HCT116 (cell line): Measurements from ENCODE around the gene RCE1. TPM values are rescaled to one million over a fixed set of nuclear protein-coding genes. Genes with fewer than 3 reads are reported as not detected.

ENCODE experiments used
- ATAC-seq: fragments of 200-7000 bp; cut with Tn5 transposase; 2 replicates; pipeline ENCODE4 v1.9.1; 2020; ENCODE audit warnings: mild to moderate bottlenecking, moderate library complexity
- BruUV-seq: library from RNA; stranded (reverse); fragments of 400-500 nt; replicated peaks from 2 replicates; lab custom pipeline; 2021; lab: Mats Ljungman, UMichigan
- CTCF ChIA-PET: fragments of 300-600 bp; sonication (Branson Sonifier 250); formaldehyde crosslinking; loops from one replicate; lab custom pipeline; 2021; ENCODE audit warnings: antibody characterized with exemption; lab: Charles Lee
- POLR2A ChIA-PET: fragments of 300-600, 350-600 bp; sonication (Branson Sonifier 250); formaldehyde crosslinking; loops from one replicate; lab custom pipeline; 2021; ENCODE audit warnings: antibody characterized with exemption; lab: Charles Lee
- RAD21 ChIA-PET, 2 experiments: fragments of 300-600 bp; sonication (Branson Sonifier 250); formaldehyde crosslinking; loops; one replicate each; lab custom pipeline; 2023; ENCODE audit warnings: low total read pairs in 2 of 2; ENCODE audit not compliant: uncharacterized antibody in 2 of 2, unreplicated experiment in 2 of 2, low non-redundant PET in 1 of 2; lab: Charles Lee
- DNase-seq: peaks from one replicate; pipeline ENCODE4 v3.0.0-alpha.2; 2010; ENCODE audit warnings: low read depth, low spot score
- H2AFZ ChIP-seq: fragments of 200-600 bp; shearing (Covaris generic), sonication (generic); 2 replicates; pipeline ENCODE4 v1.6.1; 2017; ENCODE audit warnings: low read depth, mixed run types, mixed read lengths, antibody characterized with exemption, low read length; ENCODE audit not compliant: poor library complexity, severe bottlenecking
- H3K27ac ChIP-seq: 2 replicates; pipeline ENCODE4 v1.5.1; 2012; ENCODE audit warnings: low read depth, low read length
- H3K27me3 ChIP-seq: fragments of 200-600 bp; sonication (generic); 2 replicates; pipeline ENCODE4 v1.6.1; 2016; ENCODE audit warnings: mixed run types, low read length, mixed read lengths; ENCODE audit not compliant: insufficient read depth
- H3K36me3 ChIP-seq, 2 experiments: fragments of 200-500 bp in 1 of 2; fragments of 200-600 bp in 1 of 2; sonication (Bioruptor generic) in 1 of 2; sonication (generic) in 1 of 2; 2 replicates each; pipeline versions ENCODE4 v1.5.1 to v1.6.1; 2014 to 2016; ENCODE audit warnings: low read length in 2 of 2, inconsistent platforms in 1 of 2, mixed read lengths in 1 of 2, mixed run types in 1 of 2; ENCODE audit not compliant: insufficient read depth in 2 of 2, control insufficient read depth in 1 of 2
- H3K4me1 ChIP-seq, 2 experiments: fragments of 200-600 bp in 1 of 2; sonication (generic) in 1 of 2; 2 replicates each; pipeline versions ENCODE4 v1.5.1 to v1.6.1; 2012 to 2017; ENCODE audit warnings: low read length in 2 of 2, inconsistent platforms in 1 of 2, mild to moderate bottlenecking in 1 of 2, mixed read lengths in 1 of 2, mixed run types in 1 of 2, moderate library complexity in 1 of 2; ENCODE audit not compliant: insufficient read depth in 2 of 2, control insufficient read depth in 1 of 2
- H3K4me2 ChIP-seq: fragments of 200-600 bp; sonication (generic); 2 replicates; pipeline ENCODE4 v1.6.1; 2017; ENCODE audit warnings: mixed run types, low read length, mixed read lengths
- H3K4me3 ChIP-seq, 2 experiments: fragments of 200-600 bp in 1 of 2; sonication (generic) in 1 of 2; replicated peaks in 1 of 2; 2 replicates each; pipeline ENCODE4 v1.5.1; 2011 to 2016; ENCODE audit warnings: low read length in 2 of 2, control low read depth in 1 of 2, low read depth in 1 of 2, mild to moderate bottlenecking in 1 of 2, mixed read lengths in 1 of 2, mixed run types in 1 of 2
- H3K79me2 ChIP-seq: fragments of 200-600 bp; sonication (generic); 2 replicates; pipeline ENCODE4 v1.6.1; 2017; ENCODE audit warnings: mild to moderate bottlenecking, mixed run types, low read length, moderate library complexity, mixed read lengths; ENCODE audit not compliant: insufficient read depth
- H3K9ac ChIP-seq: fragments of 200-600 bp; sonication (generic); 2 replicates; pipeline ENCODE4 v1.6.1; 2016; ENCODE audit warnings: low read length, mixed read lengths
- H3K9me2 ChIP-seq: fragments of 200-600 bp; sonication (generic), shearing (Covaris generic); 2 replicates; pipeline ENCODE4 v1.6.1; 2017; ENCODE audit warnings: mixed run types, mild to moderate bottlenecking, moderate library complexity; ENCODE audit not compliant: insufficient read depth
- H3K9me3 ChIP-seq, 2 experiments: fragments of 200-500 bp in 1 of 2; fragments of 200-600 bp in 1 of 2; sonication (Bioruptor generic) in 1 of 2; sonication (generic) in 1 of 2; 2 replicates each; pipeline ENCODE4 v1.6.1; 2014 to 2017; ENCODE audit warnings: low read length in 2 of 2, mixed read lengths in 2 of 2, inconsistent platforms in 1 of 2, low read depth in 1 of 2, mild to moderate bottlenecking in 1 of 2, mixed run types in 1 of 2, moderate library complexity in 1 of 2; ENCODE audit not compliant: control insufficient read depth in 1 of 2, insufficient read depth in 1 of 2
- H4K20me1 ChIP-seq: fragments of 200-600 bp; sonication (generic), shearing (Covaris generic); 2 replicates; pipeline ENCODE4 v1.6.1; 2017; ENCODE audit warnings: mixed run types, mild to moderate bottlenecking, moderate library complexity; ENCODE audit not compliant: insufficient read depth
- CBX3 ChIP-seq: IDR thresholded peaks from 2 replicates; pipeline ENCODE4 v1.6.1; 2012; ENCODE audit warnings: low read depth
- CEBPB ChIP-seq: IDR thresholded peaks from 2 replicates; pipeline ENCODE4 v1.6.1; 2012; ENCODE audit warnings: low read depth
- EGR1 ChIP-seq: IDR thresholded peaks from 2 replicates; pipeline ENCODE4 v1.6.1; 2012; ENCODE audit warnings: low read depth
- ELF1 ChIP-seq: IDR thresholded peaks from 2 replicates; pipeline ENCODE4 v1.6.1; 2012; ENCODE audit warnings: low read depth, borderline replicate concordance
- EZH2 ChIP-seq: fragments of 200-600 bp; sonication (generic); IDR thresholded peaks from 2 replicates; pipeline ENCODE4 v1.6.1; 2017; ENCODE audit warnings: antibody characterized with exemption, mixed run types
- EZH2phosphoT487 ChIP-seq: fragments of 200-600 bp; IDR thresholded peaks from 2 replicates; pipeline ENCODE4 v1.6.1; 2018; ENCODE audit warnings: antibody characterized with exemption, borderline replicate concordance
- FOSL1 ChIP-seq: IDR thresholded peaks from 2 replicates; pipeline ENCODE4 v1.6.1; 2012; ENCODE audit warnings: low read depth
- JUND ChIP-seq: IDR thresholded peaks from 2 replicates; pipeline ENCODE4 v1.6.1; 2012
- RAD21 ChIP-seq: IDR thresholded peaks from 2 replicates; pipeline ENCODE4 v1.6.1; 2012; ENCODE audit warnings: low read depth, mild to moderate bottlenecking
- SIN3A ChIP-seq: IDR thresholded peaks from 2 replicates; pipeline ENCODE4 v1.6.1; 2012; ENCODE audit warnings: low read depth
- SP1 ChIP-seq: IDR thresholded peaks from 2 replicates; pipeline ENCODE4 v1.6.1; 2012; ENCODE audit warnings: low read depth
- SRF ChIP-seq: IDR thresholded peaks from 2 replicates; pipeline ENCODE4 v1.6.1; 2012; ENCODE audit warnings: low read depth
- TCF7L2 ChIP-seq: IDR thresholded peaks from 2 replicates; pipeline ENCODE4 v1.7.0; 2011; ENCODE audit warnings: borderline replicate concordance, inconsistent platforms; ENCODE audit not compliant: insufficient read depth, insufficient read length; ENCODE audit errors: extremely low read depth
- ZFX ChIP-seq: fragments of 450-650 bp; IDR thresholded peaks from 2 replicates; pipeline ENCODE4 v1.6.1; 2017
- ZNF274 ChIP-seq: fragments of 200-500 bp; sonication (Bioruptor generic); IDR thresholded peaks from 2 replicates; pipeline ENCODE4 v1.6.1; 2014; ENCODE audit warnings: mild to moderate bottlenecking, low read depth, low read length, inconsistent platforms
- intact Hi-C: fragments of 100-400 bp; cut with micrococcal nuclease; formaldehyde crosslinking; loops from 2 replicates; pipeline ENCODE4 v1.10.0; 2022
- total RNA-seq: library from RNA; stranded (reverse); gene quantifications from one replicate; pipeline ENCODE4 v1.2.1, GENCODE V29; 2021; ENCODE audit not compliant: unreplicated experiment
- TF ChIP-seq, protein P1 (sequence below): IDR thresholded peaks from 2 replicates; pipeline ENCODE4 v1.6.1; 2012
- TF ChIP-seq, protein P2 (sequence below): IDR thresholded peaks from 2 replicates; pipeline ENCODE4 v1.6.1; 2012
- TF ChIP-seq, protein P3 (sequence below): IDR thresholded peaks from 2 replicates; pipeline ENCODE4 v1.6.1; 2012; ENCODE audit warnings: low read depth
- TF ChIP-seq, protein P4 (sequence below), 3 experiments: fragments of 200-600 bp in 1 of 3; sonication (generic) in 1 of 3; IDR thresholded peaks in 2 of 3; conservative IDR thresholded peaks in 1 of 3; 2 replicates each; pipeline ENCODE4 v1.5.1; 2012 to 2017; ENCODE audit warnings: low read depth in 2 of 3, low read length in 2 of 3, antibody characterized with exemption in 1 of 3, borderline replicate concordance in 1 of 3, control low read depth in 1 of 3, mild to moderate bottlenecking in 1 of 3, mixed read lengths in 1 of 3, mixed run types in 1 of 3, moderate library complexity in 1 of 3; ENCODE audit not compliant: insufficient read depth in 1 of 3
- TF ChIP-seq, protein P5 (sequence below): IDR thresholded peaks from 2 replicates; pipeline ENCODE4 v1.6.1; 2011; ENCODE audit warnings: mild to moderate bottlenecking, low read length, moderate library complexity; ENCODE audit not compliant: insufficient replicate concordance; ENCODE audit errors: extremely low read depth

RCE1 gene
- total RNA-seq, 1 experiment from 2014 or later = 35.3 TPM

DNA sequence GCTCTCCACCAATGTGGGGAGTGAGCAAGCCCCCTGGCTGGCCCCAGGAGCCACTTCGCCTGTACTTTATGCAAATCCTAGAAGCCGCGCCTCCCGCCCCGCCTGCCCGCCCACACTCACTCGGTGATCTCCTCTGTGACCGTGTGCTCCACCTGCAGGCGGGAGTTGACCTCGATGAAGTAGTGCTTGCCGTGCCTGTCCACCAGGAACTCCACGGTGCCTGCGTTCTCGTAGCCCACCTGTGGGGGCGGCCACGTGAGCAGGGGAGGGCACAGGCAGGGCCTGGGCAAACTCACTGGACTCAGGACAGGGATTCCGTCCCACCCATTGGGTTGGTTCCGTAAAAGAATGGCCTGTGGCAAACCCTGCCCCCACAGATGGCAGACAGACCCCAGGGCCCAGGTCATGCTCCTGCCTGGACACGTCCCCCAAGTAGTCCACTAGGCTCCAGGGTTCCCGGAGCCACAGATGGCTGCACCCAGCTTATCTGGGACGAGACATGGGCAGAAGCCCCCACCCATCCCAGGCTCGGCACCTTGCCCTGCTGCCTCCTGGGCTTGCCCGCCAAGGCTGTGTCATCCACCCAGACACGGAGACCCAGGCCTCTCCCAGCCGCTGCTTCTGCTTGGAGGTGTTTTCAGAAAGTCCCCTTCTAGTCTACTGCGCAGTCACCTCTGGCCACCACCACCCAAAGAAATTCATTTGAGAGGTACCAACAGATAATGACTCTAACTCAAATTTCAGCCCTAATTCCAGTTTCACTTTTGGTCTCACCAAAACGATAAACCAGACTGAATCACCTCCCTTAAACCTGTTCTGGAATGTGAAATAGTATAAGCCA is 25.7 kb downstream of the RCE1 start:
- Histone ChIP-seq H3K4me3 (no peak overlapping the region), H3K36me3 (no peaks in the 10 kb centered on the region; a peak in 1 of 4 replicates)
- no TSS peak for BruUV-seq
- TF ChIP-seq EZH2 (no peak), EZH2phosphoT487 (no peak), ZFX (no peak), ELF1 (no peak), EGR1 (peak; percentile 93), SRF (no peak), ZNF274 (no peak), RAD21 (peak; percentile 60), CBX3 (no peak), JUND (no peak), FOSL1 (no peak), SP1 (no peak), CEBPB (no peak), SIN3A (no peak), TCF7L2 (no peak)
- TF ChIP-seq, protein P1, sequence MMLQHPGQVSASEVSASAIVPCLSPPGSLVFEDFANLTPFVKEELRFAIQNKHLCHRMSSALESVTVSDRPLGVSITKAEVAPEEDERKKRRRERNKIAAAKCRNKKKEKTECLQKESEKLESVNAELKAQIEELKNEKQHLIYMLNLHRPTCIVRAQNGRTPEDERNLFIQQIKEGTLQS = no peak
- TF ChIP-seq, protein P2, sequence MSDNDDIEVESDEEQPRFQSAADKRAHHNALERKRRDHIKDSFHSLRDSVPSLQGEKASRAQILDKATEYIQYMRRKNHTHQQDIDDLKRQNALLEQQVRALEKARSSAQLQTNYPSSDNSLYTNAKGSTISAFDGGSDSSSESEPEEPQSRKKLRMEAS = no peak; the same call in 1 of the 2 replicates
- TF ChIP-seq, protein P3, sequence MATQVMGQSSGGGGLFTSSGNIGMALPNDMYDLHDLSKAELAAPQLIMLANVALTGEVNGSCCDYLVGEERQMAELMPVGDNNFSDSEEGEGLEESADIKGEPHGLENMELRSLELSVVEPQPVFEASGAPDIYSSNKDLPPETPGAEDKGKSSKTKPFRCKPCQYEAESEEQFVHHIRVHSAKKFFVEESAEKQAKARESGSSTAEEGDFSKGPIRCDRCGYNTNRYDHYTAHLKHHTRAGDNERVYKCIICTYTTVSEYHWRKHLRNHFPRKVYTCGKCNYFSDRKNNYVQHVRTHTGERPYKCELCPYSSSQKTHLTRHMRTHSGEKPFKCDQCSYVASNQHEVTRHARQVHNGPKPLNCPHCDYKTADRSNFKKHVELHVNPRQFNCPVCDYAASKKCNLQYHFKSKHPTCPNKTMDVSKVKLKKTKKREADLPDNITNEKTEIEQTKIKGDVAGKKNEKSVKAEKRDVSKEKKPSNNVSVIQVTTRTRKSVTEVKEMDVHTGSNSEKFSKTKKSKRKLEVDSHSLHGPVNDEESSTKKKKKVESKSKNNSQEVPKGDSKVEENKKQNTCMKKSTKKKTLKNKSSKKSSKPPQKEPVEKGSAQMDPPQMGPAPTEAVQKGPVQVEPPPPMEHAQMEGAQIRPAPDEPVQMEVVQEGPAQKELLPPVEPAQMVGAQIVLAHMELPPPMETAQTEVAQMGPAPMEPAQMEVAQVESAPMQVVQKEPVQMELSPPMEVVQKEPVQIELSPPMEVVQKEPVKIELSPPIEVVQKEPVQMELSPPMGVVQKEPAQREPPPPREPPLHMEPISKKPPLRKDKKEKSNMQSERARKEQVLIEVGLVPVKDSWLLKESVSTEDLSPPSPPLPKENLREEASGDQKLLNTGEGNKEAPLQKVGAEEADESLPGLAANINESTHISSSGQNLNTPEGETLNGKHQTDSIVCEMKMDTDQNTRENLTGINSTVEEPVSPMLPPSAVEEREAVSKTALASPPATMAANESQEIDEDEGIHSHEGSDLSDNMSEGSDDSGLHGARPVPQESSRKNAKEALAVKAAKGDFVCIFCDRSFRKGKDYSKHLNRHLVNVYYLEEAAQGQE = no peak
- TF ChIP-seq, protein P4, sequence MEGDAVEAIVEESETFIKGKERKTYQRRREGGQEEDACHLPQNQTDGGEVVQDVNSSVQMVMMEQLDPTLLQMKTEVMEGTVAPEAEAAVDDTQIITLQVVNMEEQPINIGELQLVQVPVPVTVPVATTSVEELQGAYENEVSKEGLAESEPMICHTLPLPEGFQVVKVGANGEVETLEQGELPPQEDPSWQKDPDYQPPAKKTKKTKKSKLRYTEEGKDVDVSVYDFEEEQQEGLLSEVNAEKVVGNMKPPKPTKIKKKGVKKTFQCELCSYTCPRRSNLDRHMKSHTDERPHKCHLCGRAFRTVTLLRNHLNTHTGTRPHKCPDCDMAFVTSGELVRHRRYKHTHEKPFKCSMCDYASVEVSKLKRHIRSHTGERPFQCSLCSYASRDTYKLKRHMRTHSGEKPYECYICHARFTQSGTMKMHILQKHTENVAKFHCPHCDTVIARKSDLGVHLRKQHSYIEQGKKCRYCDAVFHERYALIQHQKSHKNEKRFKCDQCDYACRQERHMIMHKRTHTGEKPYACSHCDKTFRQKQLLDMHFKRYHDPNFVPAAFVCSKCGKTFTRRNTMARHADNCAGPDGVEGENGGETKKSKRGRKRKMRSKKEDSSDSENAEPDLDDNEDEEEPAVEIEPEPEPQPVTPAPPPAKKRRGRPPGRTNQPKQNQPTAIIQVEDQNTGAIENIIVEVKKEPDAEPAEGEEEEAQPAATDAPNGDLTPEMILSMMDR (IDR thresholded peaks at IDR 0.05 in 2 of 3, conservative IDR thresholded peaks at IDR 0.05 in 1 of 3; ENCODE audit: borderline replicate concordance in 1 of 3, insufficient read depth in 1 of 3, low read depth in 2 of 3, low read length in 2 of 3) = peak; percentile 70 to 73 (median 73); a peak in 5 of 6 replicates
- TF ChIP-seq, protein P5, sequence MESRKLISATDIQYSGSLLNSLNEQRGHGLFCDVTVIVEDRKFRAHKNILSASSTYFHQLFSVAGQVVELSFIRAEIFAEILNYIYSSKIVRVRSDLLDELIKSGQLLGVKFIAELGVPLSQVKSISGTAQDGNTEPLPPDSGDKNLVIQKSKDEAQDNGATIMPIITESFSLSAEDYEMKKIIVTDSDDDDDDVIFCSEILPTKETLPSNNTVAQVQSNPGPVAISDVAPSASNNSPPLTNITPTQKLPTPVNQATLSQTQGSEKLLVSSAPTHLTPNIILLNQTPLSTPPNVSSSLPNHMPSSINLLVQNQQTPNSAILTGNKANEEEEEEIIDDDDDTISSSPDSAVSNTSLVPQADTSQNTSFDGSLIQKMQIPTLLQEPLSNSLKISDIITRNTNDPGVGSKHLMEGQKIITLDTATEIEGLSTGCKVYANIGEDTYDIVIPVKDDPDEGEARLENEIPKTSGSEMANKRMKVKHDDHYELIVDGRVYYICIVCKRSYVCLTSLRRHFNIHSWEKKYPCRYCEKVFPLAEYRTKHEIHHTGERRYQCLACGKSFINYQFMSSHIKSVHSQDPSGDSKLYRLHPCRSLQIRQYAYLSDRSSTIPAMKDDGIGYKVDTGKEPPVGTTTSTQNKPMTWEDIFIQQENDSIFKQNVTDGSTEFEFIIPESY = no peak

More for the DNA sequence above, 25.7 kb downstream of the RCE1 start:
- ChIA-PET CTCF (no interaction called here), RAD21 (no interaction called here), POLR2A (no interaction called here)
- intact Hi-C loops = no loop called here
- DNase-seq = peak; percentile 71
- peak overlapping the region; percentile 60 for H3K4me2 ChIP-seq
- no peaks in the 10 kb centered on the region for H3K9me2 ChIP-seq
- H3K27me3 ChIP-seq = no peaks in the 10 kb centered on the region
- no peaks in the 10 kb centered on the region for H3K79me2 ChIP-seq
- ATAC-seq = peak; percentile 97
- peaks cover 7 to 23% of the 10 kb centered on the region in 2 experiments; a peak in 3 of 4 replicates for H3K4me1 ChIP-seq
- no peak overlapping the region for H2AFZ ChIP-seq
- no peaks in the 10 kb centered on the region for H4K20me1 ChIP-seq
- peak overlapping the region; percentile 54; the same call in 1 of the 2 replicates for H3K27ac ChIP-seq
- no peaks in the 10 kb centered on the region for H3K9me3 ChIP-seq
- H3K9ac ChIP-seq = peak overlapping the region; percentile 32
